Measurements from ENCODE around the gene NBEAL2.
A peak's percentile ranks its signal among the peaks of the same experiment; 100 is the strongest.

NBEAL2 gene

GRCh38 chr3:46972396-46972795, 7.1 kb upstream of the NBEAL2 start:
- peak overlapping the region; percentile 51 for H3K4me2 ChIP-seq (ENCODE audit: low read depth, low read length, poor library complexity, severe bottlenecking)
- peaks cover 32% of the 10 kb centered on the region for H4K20me1 ChIP-seq (ENCODE audit: low read depth, low read length)
- peaks cover 3% of the 10 kb centered on the region; the same call in 1 of the 2 replicates for H3K36me3 ChIP-seq (ENCODE audit: low read length)
- H3F3A ChIP-seq (ENCODE audit: insufficient read depth) = peaks cover 21% of the 10 kb centered on the region
- no peak overlapping the region for H2AFZ ChIP-seq (ENCODE audit: low read depth, low read length, severe bottlenecking)
- peak overlapping the region; percentile 5 for H3K4me3 ChIP-seq (ENCODE audit: insufficient read depth, low read length, poor library complexity, severe bottlenecking)
- no peak overlapping the region for H3K9ac ChIP-seq (ENCODE audit: low read length)
- no peaks in the 10 kb centered on the region for H3K27me3 ChIP-seq (ENCODE audit: low read length)
- no peak for TF ChIP-seq CTCF (IDR thresholded peaks at IDR 0.05; ENCODE audit: insufficient read depth, low read length, poor library complexity, severe bottlenecking)
- no peak for TF ChIP-seq EZH2phosphoT487 (conservative IDR thresholded peaks at IDR 0.05; ENCODE audit: low read length)
- H3K9me2 ChIP-seq (replicated peaks; ENCODE audit: insufficient read depth, low read length) = no peaks in the 10 kb centered on the region
- H3K27ac ChIP-seq (ENCODE audit: low read depth, low read length) = peak overlapping the region; percentile 73
- peaks cover 88% of the 10 kb centered on the region for H3K79me2 ChIP-seq (ENCODE audit: insufficient read depth, low read length)
- H3K9me3 ChIP-seq (ENCODE audit: insufficient read depth, low read length) = no peaks in the 10 kb centered on the region

GRCh38 chr3:46974421-46975171, 4.9 kb upstream of the NBEAL2 start:
- peak overlapping the region; percentile 68 for H3K9ac ChIP-seq (ENCODE audit: low read length)

GRCh38 chr3:46976326-46977190, 2.9 kb upstream of the NBEAL2 start, which contains the start of gene CCDC12:
TSS of gene CCDC12 (minus strand) at chr3:46976745. CDS start at chr3:46976732, 13 bp downstream.
- Histone ChIP-seq H3K4me2 (ENCODE audit: low read depth, low read length, poor library complexity, severe bottlenecking) (peak within 1 kb of the TSS; percentile 96), H3K9me2 (replicated peaks; ENCODE audit: insufficient read depth, low read length) (no peaks in the 10 kb centered on the region), H2AFZ (ENCODE audit: low read depth, low read length, severe bottlenecking) (no peak within 1 kb of the TSS), H3K9me3 (ENCODE audit: insufficient read depth, low read length) (no peaks in the 10 kb centered on the region), H3K27me3 (ENCODE audit: low read length) (no peaks in the 10 kb centered on the region), H3F3A (ENCODE audit: insufficient read depth) (peaks cover 20% of the 10 kb centered on the region), H3K4me3 (ENCODE audit: insufficient read depth, low read length, poor library complexity, severe bottlenecking) (peak within 1 kb of the TSS; percentile 79), H3K79me2 (ENCODE audit: insufficient read depth, low read length) (peaks cover 51% of the 10 kb centered on the region), H3K36me3 (ENCODE audit: low read length) (no peaks in the 10 kb centered on the region; the same call in 1 of the 2 replicates), H3K9ac (ENCODE audit: low read length) (peak within 1 kb of the TSS; percentile 68), H3K27ac (ENCODE audit: low read depth, low read length) (peak within 1 kb of the TSS; percentile 89), H4K20me1 (ENCODE audit: low read depth, low read length) (peaks cover 15% of the 10 kb centered on the region)
- TF ChIP-seq CTCF (IDR thresholded peaks at IDR 0.05; ENCODE audit: insufficient read depth, low read length, poor library complexity, severe bottlenecking) = no peak
- TF ChIP-seq EZH2phosphoT487 (conservative IDR thresholded peaks at IDR 0.05; ENCODE audit: low read length) = no peak

More at GRCh38 chr3:46974421-46975171, 4.9 kb upstream of the NBEAL2 start:
- H3K9me3 ChIP-seq (ENCODE audit: insufficient read depth, low read length) = no peaks in the 10 kb centered on the region
- H3K27ac ChIP-seq (ENCODE audit: low read depth, low read length) = peak overlapping the region; percentile 89
- no peak overlapping the region for H2AFZ ChIP-seq (ENCODE audit: low read depth, low read length, severe bottlenecking)
- TF ChIP-seq CTCF (IDR thresholded peaks at IDR 0.05; ENCODE audit: insufficient read depth, low read length, poor library complexity, severe bottlenecking) (no peak), EZH2phosphoT487 (conservative IDR thresholded peaks at IDR 0.05; ENCODE audit: low read length) (no peak)
- no peaks in the 10 kb centered on the region for H3K27me3 ChIP-seq (ENCODE audit: low read length)
- no peaks in the 10 kb centered on the region for H3K9me2 ChIP-seq (replicated peaks; ENCODE audit: insufficient read depth, low read length)
- H4K20me1 ChIP-seq (ENCODE audit: low read depth, low read length) = peaks cover 22% of the 10 kb centered on the region
- peaks cover under 1% of the 10 kb centered on the region; the same call in 1 of the 2 replicates for H3K36me3 ChIP-seq (ENCODE audit: low read length)
- H3K4me3 ChIP-seq (ENCODE audit: insufficient read depth, low read length, poor library complexity, severe bottlenecking) = peak overlapping the region; percentile 79
- peaks cover 66% of the 10 kb centered on the region for H3K79me2 ChIP-seq (ENCODE audit: insufficient read depth, low read length)
- H3K4me2 ChIP-seq (ENCODE audit: low read depth, low read length, poor library complexity, severe bottlenecking) = peak overlapping the region; percentile 96
- peaks cover 21% of the 10 kb centered on the region for H3F3A ChIP-seq (ENCODE audit: insufficient read depth)

All from SU-DHL-6 (cell line).